SIG-M5 (cell line): ENCODE data around the gene RAX2.
"Not testable (repeated sequence)": the region's sequence is repeated elsewhere in the genome, so short reads cannot be mapped to it uniquely, and the experiment has no call there.

Source experiments
- DNase-seq: peaks from one replicate; lab custom pipeline; 2025; lab: John Stamatoyannopoulos, UW

The RAX2 gene

GRCh38 chr19:3760871-3761361 lies 11.1 kb downstream of the RAX2 start:
- DNase-seq = no peak

GRCh38 chr19:3759482-3760254 lies 12.4 kb downstream of the RAX2 start:
- DNase-seq = no peak

- DNase-seq = not testable (repeated sequence)
Measured at GRCh38 chr19:3758297-3758696, 13.7 kb downstream of the RAX2 start.

- not testable (repeated sequence) for DNase-seq
Measured at GRCh38 chr19:3757705-3758104, 14.3 kb downstream of the RAX2 start.

- no peak for DNase-seq
Measured at GRCh38 chr19:3753631-3754410, 18.2 kb downstream of the RAX2 start.

GRCh38 chr19:3752492-3752891 lies 19.5 kb downstream of the RAX2 start:
- DNase-seq = no peak

- DNase-seq = no peak
Measured at GRCh38 chr19:3751236-3751635, 20.8 kb downstream of the RAX2 start.

- no peak for DNase-seq
Measured at GRCh38 chr19:3750211-3750610, 21.8 kb downstream of the RAX2 start.

GRCh38 chr19:3748965-3749364 lies 23.1 kb downstream of the RAX2 start:
- DNase-seq = no peak

GRCh38 chr19:3746371-3747056 lies 25.5 kb downstream of the RAX2 start:
- DNase-seq = no peak

GRCh38 chr19:3745363-3746045 lies 26.5 kb downstream of the RAX2 start:
- DNase-seq = no peak

- DNase-seq = no peak
Measured at GRCh38 chr19:3743486-3743885, 28.5 kb downstream of the RAX2 start.

GRCh38 chr19:3740431-3740830 lies 31.6 kb downstream of the RAX2 start:
- no peak for DNase-seq

GRCh38 chr19:3738477-3739220 lies 33.4 kb downstream of the RAX2 start:
- DNase-seq = no peak

GRCh38 chr19:3737487-3738205 lies 34.4 kb downstream of the RAX2 start:
- no peak for DNase-seq

GRCh38 chr19:3736106-3736724 lies 35.8 kb downstream of the RAX2 start:
- no peak for DNase-seq

- no peak for DNase-seq
Measured at GRCh38 chr19:3734310-3734600, 37.8 kb downstream of the RAX2 start.

- no peak for DNase-seq
Measured at GRCh38 chr19:3733549-3734309, 38.3 kb downstream of the RAX2 start.

GRCh38 chr19:3732108-3732507 lies 39.9 kb downstream of the RAX2 start:
- no peak for DNase-seq
